ENCODE data around the gene MRFAP1L1.

Gene MRFAP1L1

GRCh38 chr4:6663596-6664393, 45.9 kb downstream of the MRFAP1L1 start:
- H3K79me2 ChIP-seq (ENCODE audit: insufficient read depth, low read length) = no peaks in the 10 kb centered on the region
- H3K27ac ChIP-seq (ENCODE audit: low read length) = no peak overlapping the region
- no peaks in the 10 kb centered on the region for H3K9me3 ChIP-seq (ENCODE audit: insufficient read depth, low read length, severe bottlenecking)
- no peak for ATAC-seq (ENCODE audit: insufficient read depth, low read depth)
- H3K9ac ChIP-seq (ENCODE audit: low read depth, low read length) = no peak overlapping the region
- H4K20me1 ChIP-seq (ENCODE audit: insufficient read depth, low read length) = no peaks in the 10 kb centered on the region
- no peak overlapping the region for H3K4me3 ChIP-seq (ENCODE audit: low read depth in 1 of 2, low read length in 2 of 2)
- DNase-seq = no peak
- H3K4me1 ChIP-seq (ENCODE audit: insufficient read depth, low read length) = no peaks in the 10 kb centered on the region
- no peak overlapping the region for H3K4me2 ChIP-seq (ENCODE audit: insufficient read depth, low read length)
- H3K27me3 ChIP-seq (ENCODE audit: insufficient read depth, low read length, poor library complexity) = no peaks in the 10 kb centered on the region
- H3K36me3 ChIP-seq (ENCODE audit: insufficient read depth, low read length) = no peaks in the 10 kb centered on the region
- no peak overlapping the region for H2AFZ ChIP-seq (ENCODE audit: low read depth, low read length)
- no peak for TF ChIP-seq CTCF (IDR thresholded peaks at IDR 0.05; ENCODE audit: borderline replicate concordance, extremely low read depth, low read length, poor library complexity, severe bottlenecking)
- no peak for TF ChIP-seq EZH2 (IDR thresholded peaks at IDR 0.05; ENCODE audit: borderline replicate concordance, low read depth, low read length, severe bottlenecking)

- no peak overlapping the region for H3K4me2 ChIP-seq (ENCODE audit: insufficient read depth, low read length)
- no peak for DNase-seq
- H3K4me3 ChIP-seq (ENCODE audit: low read depth in 1 of 2, low read length in 2 of 2) = no peak overlapping the region
- H3K27ac ChIP-seq (ENCODE audit: low read length) = no peak overlapping the region
- no peaks in the 10 kb centered on the region for H3K36me3 ChIP-seq (ENCODE audit: insufficient read depth, low read length)
- ATAC-seq (ENCODE audit: insufficient read depth, low read depth) = no peak
- no peak for TF ChIP-seq CTCF (IDR thresholded peaks at IDR 0.05; ENCODE audit: borderline replicate concordance, extremely low read depth, low read length, poor library complexity, severe bottlenecking)
- no peak for TF ChIP-seq EZH2 (IDR thresholded peaks at IDR 0.05; ENCODE audit: borderline replicate concordance, low read depth, low read length, severe bottlenecking)
- H3K79me2 ChIP-seq (ENCODE audit: insufficient read depth, low read length) = no peaks in the 10 kb centered on the region
- no peaks in the 10 kb centered on the region for H3K9me3 ChIP-seq (ENCODE audit: insufficient read depth, low read length, severe bottlenecking)
- H3K9ac ChIP-seq (ENCODE audit: low read depth, low read length) = no peak overlapping the region
- no peaks in the 10 kb centered on the region for H3K4me1 ChIP-seq (ENCODE audit: insufficient read depth, low read length)
- no peak overlapping the region for H2AFZ ChIP-seq (ENCODE audit: low read depth, low read length)
- H4K20me1 ChIP-seq (ENCODE audit: insufficient read depth, low read length) = no peaks in the 10 kb centered on the region
- no peaks in the 10 kb centered on the region for H3K27me3 ChIP-seq (ENCODE audit: insufficient read depth, low read length, poor library complexity)
Observed at GRCh38 chr4:6662591-6662990, 47.1 kb downstream of the MRFAP1L1 start.

- Histone ChIP-seq H2AFZ (ENCODE audit: low read depth, low read length) (no peak overlapping the region), H3K4me3 (ENCODE audit: low read depth in 1 of 2, low read length in 2 of 2) (no peak overlapping the region), H3K9ac (ENCODE audit: low read depth, low read length) (no peak overlapping the region), H3K36me3 (ENCODE audit: insufficient read depth, low read length) (no peaks in the 10 kb centered on the region), H3K4me1 (ENCODE audit: insufficient read depth, low read length) (no peaks in the 10 kb centered on the region), H3K79me2 (ENCODE audit: insufficient read depth, low read length) (no peaks in the 10 kb centered on the region), H3K4me2 (ENCODE audit: insufficient read depth, low read length) (no peak overlapping the region), H3K9me3 (ENCODE audit: insufficient read depth, low read length, severe bottlenecking) (no peaks in the 10 kb centered on the region), H3K27ac (ENCODE audit: low read length) (no peak overlapping the region), H3K27me3 (ENCODE audit: insufficient read depth, low read length, poor library complexity) (no peaks in the 10 kb centered on the region), H4K20me1 (ENCODE audit: insufficient read depth, low read length) (no peaks in the 10 kb centered on the region)
- DNase-seq = no peak
- TF ChIP-seq EZH2 (IDR thresholded peaks at IDR 0.05; ENCODE audit: borderline replicate concordance, low read depth, low read length, severe bottlenecking) = no peak
- TF ChIP-seq CTCF (IDR thresholded peaks at IDR 0.05; ENCODE audit: borderline replicate concordance, extremely low read depth, low read length, poor library complexity, severe bottlenecking) = no peak
- ATAC-seq (ENCODE audit: insufficient read depth, low read depth) = no peak
Observed at GRCh38 chr4:6660430-6660829, 49.2 kb downstream of the MRFAP1L1 start.
